Breast epithelium (tissue), 4 donors: ENCODE data around the gene FECH. TPM values are rescaled to one million over a fixed set of nuclear protein-coding genes. Genes with fewer than 3 reads are reported as not detected.

Experiments
- DNase-seq, 2 donors: peaks; one replicate each; pipeline ENCODE4 v3.0.0-alpha.2; 2019; ENCODE audit warnings: low spot score in 2 of 2
- H3K27ac ChIP-seq, 2 donors: fragments of 200-600 bp; sonication (generic) in 1 of 2; one replicate each; pipeline ENCODE4 v1.5.1; 2016 to 2019; ENCODE audit warnings: mild to moderate bottlenecking in 1 of 2
- H3K27me3 ChIP-seq, 2 donors: fragments of 200-600 bp; sonication (generic) in 1 of 2; one replicate each; pipeline versions ENCODE4 v1.5.1 to v1.6.0; 2017 to 2019; ENCODE audit warnings: control low read depth in 1 of 2, mild to moderate bottlenecking in 1 of 2
- H3K36me3 ChIP-seq: fragments of 200-600 bp; one replicate; pipeline ENCODE4 v1.5.1; 2019
- H3K4me1 ChIP-seq, 2 donors: fragments of 200-600 bp; sonication (generic); one replicate each; pipeline ENCODE4 v1.5.1; 2016 to 2019; ENCODE audit warnings: control low read depth in 1 of 2
- H3K4me3 ChIP-seq, 3 donors: fragments of 200-600 bp; sonication (generic); 1 replicate in 2 of 3; 2 replicates in 1 of 3; pipeline ENCODE4 v1.5.1; 2016 to 2019; ENCODE audit warnings: mild to moderate bottlenecking in 3 of 3, moderate library complexity in 2 of 3
- H3K9me3 ChIP-seq, 2 donors: fragments of 200-600 bp; sonication (generic) in 1 of 2; one replicate each; pipeline ENCODE4 v1.5.1; 2016 to 2019; ENCODE audit warnings: control low read depth in 1 of 2
- CTCF ChIP-seq, 3 donors: fragments of 450-650 bp; IDR thresholded peaks; one replicate each; pipeline ENCODE4 v1.5.1; 2016 to 2017; ENCODE audit warnings: antibody characterized with exemption in 3 of 3, mild to moderate bottlenecking in 3 of 3, moderate library complexity in 3 of 3
- POLR2A ChIP-seq: fragments of 450-650 bp; IDR thresholded peaks from one replicate; pipeline ENCODE4 v1.6.1; 2016; ENCODE audit warnings: antibody characterized with exemption, mild to moderate bottlenecking, moderate library complexity
- POLR2AphosphoS5 ChIP-seq, 3 donors: sonication (generic); formaldehyde crosslinking; IDR thresholded peaks; one replicate each; pipeline ENCODE4 v1.6.1; 2017; ENCODE audit warnings: antibody characterized with exemption in 3 of 3
- intact Hi-C: fragments of 100-400 bp; cut with DNase I; formaldehyde crosslinking; loops from one replicate; pipeline ENCODE4 v1.15.1; 2023; ENCODE audit warnings: low total_unique reads
- total RNA-seq, 3 donors: library from RNA; depleted of rRNA; stranded (reverse); fragments of >200 nt; gene quantifications; one replicate each; pipeline ENCODE4 v1.1.0, GENCODE V29; 2016

The FECH gene
- total RNA-seq, 3 donors from 2014 or later = 31.1 to 40.2 (median 37.3) TPM

- Histone ChIP-seq H3K27ac (peak overlapping the region; percentile 77 to 85), H3K36me3 (no peaks in the 10 kb centered on the region), H3K27me3 (no peaks in the 10 kb centered on the region), H3K9me3 (no peaks in the 10 kb centered on the region), H3K4me3 (peak overlapping the region; percentile 57 to 87 (median 71)), H3K4me1 (no peaks in the 10 kb centered on the region)
- intact Hi-C loops = no loop called here
- peak; percentile 95 to 98 for DNase-seq
- peak; percentile 82 to 86 (median 84) for TF ChIP-seq POLR2AphosphoS5 (IDR thresholded peaks at IDR 0.05)
- TF ChIP-seq POLR2A = no peak
- peak; percentile 51 to 81 (median 72) for TF ChIP-seq CTCF (IDR thresholded peaks at IDR 0.05)
These were observed 43.7 kb upstream of the FECH start for GRCh38 chr18:57630002-57630753.

GRCh38 chr18:57629422-57629821, 42.9 kb upstream of the FECH start:
- no peak for TF ChIP-seq POLR2AphosphoS5 (IDR thresholded peaks at IDR 0.05)
- no peak for TF ChIP-seq POLR2A
- TF ChIP-seq CTCF (IDR thresholded peaks at IDR 0.05) = no peak
- no peak for DNase-seq
- Histone ChIP-seq H3K9me3 (no peaks in the 10 kb centered on the region), H3K27ac (peak overlapping the region in 1 of 2 donors; percentile 77), H3K27me3 (no peaks in the 10 kb centered on the region), H3K36me3 (no peaks in the 10 kb centered on the region), H3K4me1 (no peaks in the 10 kb centered on the region), H3K4me3 (peak overlapping the region; percentile 57 to 87 (median 71))
- intact Hi-C loops = no loop called here

GRCh38 chr18:57627488-57627887, 41.0 kb upstream of the FECH start:
- Histone ChIP-seq H3K27me3 (no peaks in the 10 kb centered on the region), H3K27ac (no peak overlapping the region), H3K36me3 (no peaks in the 10 kb centered on the region), H3K4me3 (no peak overlapping the region), H3K9me3 (no peaks in the 10 kb centered on the region), H3K4me1 (no peaks in the 10 kb centered on the region)
- DNase-seq = no peak
- no peak for TF ChIP-seq POLR2AphosphoS5 (IDR thresholded peaks at IDR 0.05)
- no peak for TF ChIP-seq CTCF (IDR thresholded peaks at IDR 0.05)
- no peak for TF ChIP-seq POLR2A
- intact Hi-C loops = no loop called here

GRCh38 chr18:57624988-57625387, 38.5 kb upstream of the FECH start:
- Histone ChIP-seq H3K27ac (no peak overlapping the region), H3K4me3 (no peak overlapping the region), H3K4me1 (no peaks in the 10 kb centered on the region), H3K36me3 (no peaks in the 10 kb centered on the region), H3K27me3 (no peaks in the 10 kb centered on the region), H3K9me3 (no peaks in the 10 kb centered on the region)
- TF ChIP-seq POLR2A = no peak
- no peak for DNase-seq
- intact Hi-C loops = loop anchor here (2.0 kb wide), 1 partner anchor 14 kb away; no protein-coding TSS in a partner anchor

GRCh38 chr18:57621246-57621604, 34.7 kb upstream of the FECH start:
- DNase-seq = no peak
- Histone ChIP-seq H3K36me3 (no peaks in the 10 kb centered on the region), H3K4me3 (peak overlapping the region; percentile 82 to 93 (median 86)), H3K27ac (peak overlapping the region; percentile 88 to 94), H3K27me3 (no peaks in the 10 kb centered on the region), H3K4me1 (no peaks in the 10 kb centered on the region), H3K9me3 (no peaks in the 10 kb centered on the region)
- no peak for TF ChIP-seq POLR2A
- no peak for TF ChIP-seq CTCF (IDR thresholded peaks at IDR 0.05)
- TF ChIP-seq POLR2AphosphoS5 (IDR thresholded peaks at IDR 0.05) = no peak
- intact Hi-C loops = no loop called here
